Thymus (tissue), 11 donors: ENCODE data around the gene SERPINA1. TPM values are rescaled to one million over a fixed set of nuclear protein-coding genes. Genes with fewer than 3 reads are reported as not detected.
"Not testable (repeated sequence)": the region's sequence is repeated elsewhere in the genome, so short reads cannot be mapped to it uniquely, and the experiment has no call there.

Experiments
- DNase-seq, 9 donors: peaks; one replicate each; pipeline ENCODE4 v3.0.0-alpha.2; 2013; ENCODE audit warnings: low spot score in 9 of 9, low read depth in 6 of 9, missing footprints in 1 of 9
- H3K27ac ChIP-seq, 2 donors: one replicate each; pipeline ENCODE4 v1.5.1; 2013; ENCODE audit warnings: control low read depth in 1 of 2, low read depth in 1 of 2, low read length in 1 of 2, mild to moderate bottlenecking in 1 of 2, moderate library complexity in 1 of 2
- H3K27me3 ChIP-seq, 2 donors: one replicate each; pipeline ENCODE4 v1.5.1; 2013; ENCODE audit warnings: low read length in 1 of 2; ENCODE audit not compliant: control insufficient read depth in 2 of 2, insufficient read depth in 1 of 2
- H3K36me3 ChIP-seq, 2 donors: one replicate each; pipeline ENCODE4 v1.5.1; 2013; ENCODE audit warnings: low read length in 1 of 2, mild to moderate bottlenecking in 1 of 2, moderate library complexity in 1 of 2; ENCODE audit not compliant: control insufficient read depth in 2 of 2, insufficient read depth in 2 of 2
- H3K4me1 ChIP-seq, 2 donors: one replicate each; pipeline ENCODE4 v1.5.1; 2013; ENCODE audit warnings: low read length in 2 of 2; ENCODE audit not compliant: control insufficient read depth in 2 of 2, insufficient read depth in 2 of 2
- H3K4me3 ChIP-seq, 2 donors: one replicate each; pipeline ENCODE4 v1.5.1; 2013; ENCODE audit warnings: low read length in 2 of 2, control low read depth in 1 of 2, mild to moderate bottlenecking in 1 of 2
- H3K9me3 ChIP-seq, 2 donors: one replicate each; pipeline ENCODE4 v1.5.1; 2013; ENCODE audit warnings: low read length in 1 of 2, mild to moderate bottlenecking in 1 of 2; ENCODE audit not compliant: control insufficient read depth in 2 of 2, insufficient read depth in 1 of 2
- WGBS: extraction: QIAGEN DNeasy Blood & Tissue Kit; methylation state at CpG from one replicate; pipeline ENCODE4 v1.1.7; 2013; 5-methylcytosine and 5-hydroxymethylcytosine counted together
- polyA plus RNA-seq: library from polyadenylated mRNA; stranded (reverse); fragments of 200-250 nt; gene quantifications from one replicate; pipeline ENCODE4 v1.2.3, GENCODE V29; 2013
- total RNA-seq: library from RNA; stranded (reverse); fragments of 120-200 nt; gene quantifications from one replicate; pipeline ENCODE4 v1.2.4, GENCODE V29; 2013
- donor health status: healthy.

Gene SERPINA1
- total and polyA plus RNA-seq, 2 donors = 9.4 to 26.8 TPM

DNA sequence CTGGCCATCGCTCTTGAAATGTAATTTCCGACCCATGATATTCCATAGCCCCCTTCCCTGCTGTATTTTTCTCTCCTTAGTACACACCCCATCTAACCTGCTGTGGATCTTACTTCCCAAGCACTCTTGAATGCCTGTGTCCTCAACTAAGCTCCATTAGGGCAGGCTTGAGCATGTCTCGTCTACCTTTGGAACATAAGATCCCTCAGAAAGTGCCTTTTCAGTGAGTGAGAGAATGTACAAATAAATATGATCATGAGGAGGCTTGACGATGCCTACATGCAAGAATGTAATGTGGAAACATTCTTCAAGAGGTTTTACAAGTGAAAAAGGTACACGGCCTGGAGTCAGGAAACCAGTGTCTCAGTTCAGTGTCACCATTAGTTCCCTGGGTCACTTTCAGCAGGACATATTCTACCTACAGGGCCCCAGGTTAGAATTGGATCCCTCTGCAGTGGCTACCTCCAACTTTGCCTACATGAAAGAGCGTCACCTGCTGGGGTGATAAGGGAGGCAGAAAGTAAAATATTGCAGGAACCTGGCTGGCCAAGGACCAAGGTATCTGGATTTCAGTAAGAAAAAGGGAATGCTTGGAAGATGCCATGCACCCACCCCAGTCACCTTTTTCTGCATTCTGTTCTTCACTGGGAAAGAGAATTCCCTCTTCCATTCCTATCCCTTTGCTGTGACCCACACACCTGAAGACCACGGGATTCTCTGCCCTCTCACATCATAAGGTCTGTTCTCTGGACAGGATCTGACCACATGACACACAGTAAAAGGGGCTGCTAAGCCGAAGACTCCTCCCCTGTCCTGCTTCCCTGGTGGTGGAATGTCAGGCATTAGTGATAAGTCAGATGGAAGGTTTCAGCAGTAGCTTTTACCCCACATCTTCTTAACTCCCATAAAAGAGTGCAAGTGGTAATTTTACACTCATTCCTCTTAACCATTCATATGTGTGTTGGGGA, 24.6 kb upstream of the SERPINA1 start:
- DNase-seq = no peak
- Histone ChIP-seq H3K4me3 (no peak overlapping the region), H3K36me3 (no peaks in the 10 kb centered on the region), H3K27ac (no peak overlapping the region), H3K4me1 (no peaks in the 10 kb centered on the region), H3K9me3 (no peaks in the 10 kb centered on the region), H3K27me3 (no peaks in the 10 kb centered on the region)
- WGBS = 81% methylated on average over 8 of the region's 8 CpGs

DNA sequence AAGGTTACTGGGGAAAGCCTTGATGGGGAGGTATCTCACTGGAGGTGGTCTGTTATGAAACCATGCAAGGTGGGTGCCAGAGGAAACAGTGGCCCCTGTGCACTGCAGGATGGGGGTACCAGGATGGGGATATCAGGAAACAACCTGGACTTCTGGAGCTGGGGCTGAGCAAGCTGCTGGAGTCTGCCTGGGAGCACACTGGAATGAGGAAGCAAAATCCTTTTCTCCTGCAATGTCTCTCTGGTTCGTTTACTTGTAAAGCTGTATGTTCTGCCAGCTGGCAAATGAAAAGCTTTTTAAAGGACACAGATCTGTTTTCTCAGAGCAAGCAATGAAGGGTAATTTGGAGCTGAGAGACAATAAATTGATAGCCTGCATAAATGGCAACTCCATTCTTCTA, 23.2 kb upstream of the SERPINA1 start:
- no peaks in the 10 kb centered on the region for H3K4me1 ChIP-seq
- H3K9me3 ChIP-seq = no peaks in the 10 kb centered on the region
- H3K36me3 ChIP-seq = no peaks in the 10 kb centered on the region
- H3K27ac ChIP-seq = no peak overlapping the region
- no peak for DNase-seq
- 73% methylated on average over 1 of the region's 1 CpG for WGBS
- no peaks in the 10 kb centered on the region for H3K27me3 ChIP-seq
- no peak overlapping the region for H3K4me3 ChIP-seq

DNA sequence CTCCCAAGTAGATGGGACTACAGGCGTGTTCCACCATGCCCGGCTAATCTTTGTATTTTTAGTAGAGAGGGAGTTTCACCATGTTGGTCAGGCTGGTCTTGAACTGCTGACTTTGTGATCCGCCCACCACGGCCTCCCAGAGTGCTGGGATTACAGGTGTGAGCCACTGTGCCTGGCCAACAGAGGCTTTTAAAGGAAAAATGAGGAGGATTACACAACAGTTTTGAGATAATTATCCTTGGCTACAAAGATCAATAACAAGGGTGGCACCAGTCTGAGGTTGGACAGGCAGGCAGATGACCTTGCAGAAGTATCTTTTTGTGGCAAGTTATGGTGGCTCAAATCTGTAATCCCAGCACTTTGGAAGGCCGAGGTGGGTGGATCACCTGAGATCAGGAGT, 21.0 kb upstream of the SERPINA1 start:
- H3K9me3 ChIP-seq, H3K4me3 ChIP-seq, H3K36me3 ChIP-seq, H3K27me3 ChIP-seq, H3K4me1 ChIP-seq, DNase-seq, H3K27ac ChIP-seq: not testable (repeated sequence)
- WGBS = 94% methylated on average over 5 of the region's 5 CpGs

DNA sequence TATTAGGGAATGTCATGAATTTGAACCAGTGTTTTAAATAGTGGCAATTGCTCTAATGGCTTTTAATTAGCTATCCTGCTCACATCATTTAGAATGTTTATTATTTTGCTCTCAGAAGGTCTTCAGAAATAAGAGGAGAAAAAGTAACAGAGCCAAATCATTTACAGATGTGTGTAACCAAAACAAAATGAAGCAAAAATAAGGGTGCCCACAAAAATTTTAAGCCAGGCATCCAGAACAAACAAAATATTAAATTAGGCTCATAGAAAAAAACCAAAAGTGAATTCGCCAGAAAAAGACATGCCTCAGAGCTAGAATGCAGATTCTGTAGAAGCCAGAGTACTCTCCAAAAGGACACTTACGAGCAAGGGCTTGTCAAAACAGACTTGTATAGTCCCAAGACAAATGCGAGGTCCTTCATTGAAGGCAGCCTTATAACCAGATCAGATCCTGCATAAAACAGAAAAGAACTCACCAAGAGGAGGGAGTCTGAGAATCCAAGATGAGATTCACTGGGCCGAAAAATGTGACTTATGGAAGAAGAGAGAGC, 20.2 kb upstream of the SERPINA1 start:
- H3K27me3 ChIP-seq = no peaks in the 10 kb centered on the region
- no peaks in the 10 kb centered on the region for H3K36me3 ChIP-seq
- no peak for DNase-seq
- H3K9me3 ChIP-seq = no peaks in the 10 kb centered on the region
- H3K4me1 ChIP-seq = no peaks in the 10 kb centered on the region
- 85% methylated on average over 4 of the region's 4 CpGs for WGBS
- no peak overlapping the region for H3K27ac ChIP-seq
- H3K4me3 ChIP-seq = no peak overlapping the region

DNA sequence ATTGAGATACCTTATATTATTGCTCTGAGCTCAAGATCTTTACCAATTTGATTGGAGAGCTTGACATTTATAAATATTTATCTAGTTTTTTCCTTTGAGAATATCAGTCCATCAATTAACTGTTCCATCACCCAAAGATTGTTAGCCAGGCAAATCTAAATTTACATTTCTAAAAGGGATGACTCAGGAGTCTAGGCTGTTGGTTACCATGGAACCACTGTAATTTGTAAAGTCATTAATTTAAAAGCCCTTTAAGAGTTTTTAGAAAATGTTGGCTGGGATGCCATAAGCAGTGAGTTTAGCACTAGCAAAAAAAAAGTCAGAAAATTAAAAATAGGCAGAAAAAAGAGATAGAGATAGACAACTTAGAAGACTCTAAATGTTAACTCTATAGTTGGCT, 19.5 kb upstream of the SERPINA1 start:
- no peak overlapping the region for H3K4me3 ChIP-seq
- DNase-seq = no peak

DNA sequence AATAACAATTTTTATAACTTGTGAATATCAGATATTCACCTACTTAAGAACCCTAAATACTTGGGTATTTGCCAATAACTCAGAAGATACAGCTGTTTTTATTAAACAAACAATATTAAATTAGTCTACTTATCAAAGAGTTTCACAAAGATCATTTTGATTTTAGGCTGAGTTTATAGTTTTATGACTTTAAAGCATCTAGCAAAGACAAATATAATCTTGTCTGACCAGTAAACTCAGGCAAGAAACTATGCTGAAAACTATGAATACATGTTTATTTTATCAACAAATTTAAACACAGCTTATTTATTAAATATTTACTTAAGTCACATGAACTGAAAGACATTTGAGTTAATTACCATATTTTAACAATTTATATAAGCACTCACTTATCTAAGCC, 18.5 kb upstream of the SERPINA1 start:
- Histone ChIP-seq H3K36me3 (no peaks in the 10 kb centered on the region), H3K9me3 (no peaks in the 10 kb centered on the region), H3K4me3 (no peak overlapping the region), H3K27me3 (no peaks in the 10 kb centered on the region), H3K27ac (no peak overlapping the region), H3K4me1 (no peaks in the 10 kb centered on the region)
- no peak for DNase-seq

More for the DNA sequence above, 19.5 kb upstream of the SERPINA1 start:
- Histone ChIP-seq H3K27ac (no peak overlapping the region), H3K9me3 (no peaks in the 10 kb centered on the region), H3K36me3 (no peaks in the 10 kb centered on the region), H3K4me1 (no peaks in the 10 kb centered on the region), H3K27me3 (no peaks in the 10 kb centered on the region)

DNA sequence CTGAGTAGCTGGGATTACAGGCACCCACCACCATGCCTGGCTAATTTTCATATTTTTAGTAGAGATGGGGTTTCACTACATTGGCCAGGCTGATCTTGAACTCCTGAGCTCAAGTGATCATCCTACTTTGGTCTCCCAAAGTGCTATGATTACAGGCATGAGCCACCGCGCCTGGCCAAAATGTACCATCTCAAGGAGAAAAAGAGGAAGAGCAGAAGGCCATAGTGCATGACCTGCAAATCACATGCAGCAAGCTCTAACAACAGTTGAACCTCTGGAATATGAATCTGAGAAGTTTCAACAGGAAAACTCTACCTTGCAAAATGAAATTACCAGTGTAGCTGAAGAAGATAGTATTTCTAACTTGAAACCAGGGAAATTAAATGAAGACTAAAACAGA, 17.1 kb upstream of the SERPINA1 start:
- Histone ChIP-seq H3K27ac (no peak overlapping the region), H3K4me1 (no peaks in the 10 kb centered on the region), H3K4me3 (no peak overlapping the region), H3K36me3 (no peaks in the 10 kb centered on the region), H3K27me3 (no peaks in the 10 kb centered on the region), H3K9me3 (no peaks in the 10 kb centered on the region)
- no peak for DNase-seq
- WGBS = 94% methylated on average over 2 of the region's 2 CpGs

DNA sequence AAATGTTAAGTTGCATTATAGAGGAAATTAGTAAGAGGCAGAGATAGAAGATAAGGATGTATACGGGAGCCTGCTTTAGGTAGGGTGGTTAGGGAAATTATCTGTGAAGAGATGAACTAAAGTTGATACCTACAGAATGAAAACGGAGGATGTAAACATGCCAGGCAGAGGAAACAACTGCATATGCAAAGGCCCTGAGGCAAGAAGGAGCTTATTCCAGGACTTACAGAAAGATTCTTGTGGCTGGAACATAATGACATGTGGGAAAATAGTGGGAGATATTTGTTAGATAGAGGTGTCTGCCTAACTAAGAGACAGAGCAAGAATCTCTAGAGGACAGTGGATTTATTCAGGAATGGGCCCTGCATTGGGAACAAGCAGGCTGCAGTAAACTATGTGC, 16.2 kb upstream of the SERPINA1 start:
- H3K4me1 ChIP-seq = no peaks in the 10 kb centered on the region
- no peaks in the 10 kb centered on the region for H3K27me3 ChIP-seq
- 92% methylated on average over 2 of the region's 2 CpGs for WGBS
- H3K36me3 ChIP-seq = no peaks in the 10 kb centered on the region
- DNase-seq = no peak
- H3K9me3 ChIP-seq = no peaks in the 10 kb centered on the region
- no peak overlapping the region for H3K27ac ChIP-seq
- H3K4me3 ChIP-seq = no peak overlapping the region

DNA sequence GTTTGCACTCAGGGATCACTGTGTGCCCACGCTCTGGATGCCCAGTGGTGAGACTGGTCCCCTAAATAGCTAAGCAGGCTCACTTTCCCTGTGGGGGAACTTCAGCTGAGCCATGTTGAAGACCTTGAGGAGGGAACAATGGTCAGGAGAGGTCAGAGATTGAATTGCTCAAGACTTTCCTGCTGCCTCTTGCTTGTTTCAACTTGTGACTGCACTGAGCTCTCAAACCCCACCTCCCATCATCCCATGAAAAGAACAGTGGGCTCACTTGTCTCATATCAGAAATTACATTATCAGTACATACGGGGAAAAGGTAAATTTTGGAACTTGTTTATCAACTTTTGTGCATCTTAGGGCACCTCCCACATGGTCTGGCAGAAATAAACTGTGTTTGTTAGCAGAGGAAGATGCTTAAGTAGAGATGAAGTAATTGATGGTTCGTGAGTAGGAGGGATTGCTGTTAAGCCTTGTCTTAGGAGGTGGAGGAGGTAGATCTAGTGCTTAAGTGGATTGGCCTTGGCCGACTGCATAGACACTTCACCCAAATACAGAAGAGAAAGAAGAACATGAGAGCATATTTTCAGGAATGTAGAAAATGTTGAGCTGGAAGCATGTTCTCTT, 15.0 kb upstream of the SERPINA1 start:
- H3K4me1 ChIP-seq = no peaks in the 10 kb centered on the region
- WGBS = 88% methylated on average over 4 of the region's 4 CpGs
- no peak for DNase-seq
- H3K36me3 ChIP-seq = no peaks in the 10 kb centered on the region
- H3K9me3 ChIP-seq = no peaks in the 10 kb centered on the region
- no peak overlapping the region for H3K4me3 ChIP-seq
- no peak overlapping the region for H3K27ac ChIP-seq
- H3K27me3 ChIP-seq = no peaks in the 10 kb centered on the region
